Kidney (tissue), 14 donors: ENCODE data around the gene ZIC1. TPM values are rescaled to one million over a fixed set of nuclear protein-coding genes. Genes with fewer than 3 reads are reported as not detected.

Experiments
- DNase-seq, 5 donors: peaks; one replicate each; pipeline ENCODE4 v3.0.0-alpha.2; 2013 to 2020
- FAIRE-seq: peaks from 2 replicates; lab custom pipeline; 2012; peaks lifted over from hg19 to GRCh38; lab: Jason Lieb, UNC
- H3K27ac ChIP-seq, 2 donors: one replicate each; pipeline ENCODE4 v1.7.0; 2013; ENCODE audit warnings: low read depth in 2 of 2, low read length in 2 of 2, inconsistent platforms in 1 of 2
- H3K27me3 ChIP-seq: one replicate; pipeline ENCODE4 v1.7.1; 2013; ENCODE audit warnings: low read length, inconsistent platforms; ENCODE audit not compliant: control insufficient read depth, insufficient read depth
- H3K36me3 ChIP-seq, 3 donors: one replicate each; pipeline versions ENCODE4 v1.7.0 to v1.7.1; 2013; ENCODE audit warnings: low read length in 3 of 3, control low read depth in 1 of 3, inconsistent platforms in 1 of 3; ENCODE audit not compliant: insufficient read depth in 3 of 3, control insufficient read depth in 2 of 3
- H3K4me1 ChIP-seq, 3 donors: one replicate each; pipeline versions ENCODE4 v1.7.0 to v1.7.1; 2013; ENCODE audit warnings: low read length in 3 of 3, inconsistent platforms in 1 of 3, low read depth in 1 of 3; ENCODE audit not compliant: control insufficient read depth in 2 of 3, insufficient read depth in 2 of 3
- H3K4me3 ChIP-seq, 3 donors: one replicate each; pipeline versions ENCODE4 v1.7.0 to v1.8.1; 2013; ENCODE audit warnings: low read length in 3 of 3, control low read depth in 1 of 3, inconsistent platforms in 1 of 3
- H3K9ac ChIP-seq, 3 donors: one replicate each; pipeline versions ENCODE4 v1.7.0 to v1.7.1; 2013; ENCODE audit warnings: low read length in 3 of 3, control low read depth in 1 of 3, inconsistent platforms in 1 of 3
- H3K9me3 ChIP-seq, 3 donors: one replicate each; pipeline versions ENCODE4 v1.7.0 to v1.7.1; 2013; ENCODE audit warnings: low read length in 3 of 3, control low read depth in 1 of 3, inconsistent platforms in 1 of 3; ENCODE audit not compliant: control insufficient read depth in 2 of 3, insufficient read depth in 1 of 3
- CTCF ChIP-seq: IDR thresholded peaks from 3 replicates; pipeline ENCODE4 v1.5.1; 2012; ENCODE audit warnings: mild to moderate bottlenecking, moderate library complexity, borderline replicate concordance; ENCODE audit not compliant: insufficient read depth; ENCODE audit errors: extremely low read depth
- intact Hi-C: fragments of 100-400 bp; cut with DNase I; formaldehyde crosslinking; loops from one replicate; pipeline ENCODE4 v1.11.1; 2022
- polyA plus RNA-seq: library from polyadenylated mRNA; stranded (reverse); fragments of 350-450 nt; fragmentation: Illumina TruSeq; extraction: RNeasy Lipid Tissue Mini Kit (QIAGEN cat#74804); gene quantifications from one replicate; pipeline ENCODE4 v1.2.3, GENCODE V29; 2014; ENCODE audit warnings: low read depth, low replicate concordance; ENCODE audit not compliant: insufficient read depth
- total RNA-seq: library from RNA; stranded (reverse); fragmentation: NEBNext Ultra II Directional; extraction: Animal tissue kit (Norgen Biotek cat#: 25700); gene quantifications from one replicate; pipeline ENCODE4 v1.2.1, GENCODE V29; 2021
- donor health status: control.
- donor health status: control.
- donor health status: control.
- donor health status: control.
- donor health status: control.
- donor health status: DM: yes; HTN: yes; CAD: no.
- donor health status: Normal renal cell carcinoma (clear cell type).

The ZIC1 gene
- total and polyA plus RNA-seq, 2 donors from 2014 or later, result not detected

- Histone ChIP-seq H3K27me3 (peaks cover 78% of the 10 kb centered on the region), H3K9me3 (no peaks in the 10 kb centered on the region), H3K4me1 (peaks cover 0 to 8% (median 0%) of the 10 kb centered on the region in 3 donors), H3K27ac (no peak overlapping the region), H3K9ac (no peak overlapping the region), H3K4me3 (no peak overlapping the region), H3K36me3 (no peaks in the 10 kb centered on the region)
- no peak for TF ChIP-seq CTCF
- intact Hi-C loops, result no loop called here
- no peak for FAIRE-seq
- no peak for DNase-seq
Observed at GRCh38 chr3:147392625-147392946, 16.6 kb upstream of the ZIC1 start.

GRCh38 chr3:147393261-147393942, 15.8 kb upstream of the ZIC1 start:
- Histone ChIP-seq H3K4me1 (peaks cover 0 to 8% (median 0%) of the 10 kb centered on the region in 3 donors), H3K4me3 (no peak overlapping the region), H3K36me3 (no peaks in the 10 kb centered on the region), H3K27ac (no peak overlapping the region), H3K27me3 (peaks cover 76% of the 10 kb centered on the region), H3K9ac (no peak overlapping the region), H3K9me3 (no peaks in the 10 kb centered on the region)
- no peak for FAIRE-seq
- intact Hi-C loops, result no loop called here
- peak in 1 of 5 donors; percentile 42 for DNase-seq
- TF ChIP-seq CTCF, result no peak

- FAIRE-seq, result no peak
- intact Hi-C loops, result no loop called here
- peak overlapping the region in 1 of 3 donors; percentile 3 for H3K4me3 ChIP-seq
Observed at GRCh38 chr3:147393943-147394883, 15.0 kb upstream of the ZIC1 start.

More at GRCh38 chr3:147393943-147394883, 15.0 kb upstream of the ZIC1 start:
- Histone ChIP-seq H3K4me1 (peaks cover 0 to 8% (median 0%) of the 10 kb centered on the region in 3 donors), H3K9ac (no peak overlapping the region), H3K27ac (no peak overlapping the region), H3K36me3 (no peaks in the 10 kb centered on the region), H3K27me3 (peaks cover 76% of the 10 kb centered on the region), H3K9me3 (no peaks in the 10 kb centered on the region)
- no peak for DNase-seq
- TF ChIP-seq CTCF, result no peak
